HepG2 (cell line): Measurements from ENCODE around the gene ZDHHC14. TPM values are rescaled to one million over a fixed set of nuclear protein-coding genes. Genes with fewer than 3 reads are reported as not detected.

Source experiments
- ATAC-seq: fragments of 200-7000 bp; cut with Tn5 transposase; 3 replicates; pipeline ENCODE4 v1.9.1; 2020; ENCODE audit warnings: mild to moderate bottlenecking, moderate library complexity
- BruUV-seq: library from RNA; stranded (reverse); fragments of 400-500 nt; replicated peaks from 2 replicates; lab custom pipeline; 2021; lab: Mats Ljungman, UMichigan
- CTCF ChIA-PET: fragments of 300-600 bp; formaldehyde crosslinking; extraction: SDS; loops from one replicate; lab custom pipeline; 2021; ENCODE audit warnings: low total read pairs, inconsistent platforms, low intra/inter-chr PET ratio; lab: Yijun Ruan, JAX
- POLR2A ChIA-PET: fragments of 350-600 bp; sonication (Branson Sonifier 250); formaldehyde crosslinking; loops from one replicate; lab custom pipeline; 2020; ENCODE audit warnings: antibody characterized with exemption, inconsistent platforms; lab: Yijun Ruan, JAX
- DNase-seq: peaks from one replicate; pipeline ENCODE4 v3.0.0-alpha.2; 2015; ENCODE audit warnings: low spot score
- FAIRE-seq: peaks from 3 replicates; lab custom pipeline; 2011; peaks lifted over from hg19 to GRCh38; lab: Jason Lieb, UNC
- H2AFZ ChIP-seq: one replicate; pipeline ENCODE4 v1.6.1; 2011; ENCODE audit warnings: low read length, inconsistent platforms
- H3K27ac ChIP-seq: fragments of 300-600 bp; 3 replicates; pipeline ENCODE4 v1.8.0; 2011; ENCODE audit warnings: mixed run types, mild to moderate bottlenecking, mixed read lengths, low read length, inconsistent platforms; ENCODE audit not compliant: insufficient read depth; ENCODE audit errors: extremely low read length
- H3K27me3 ChIP-seq, 2 experiments: fragments of 200-600 bp in 1 of 2; 2 replicates in 1 of 2; 3 replicates in 1 of 2; pipeline versions ENCODE4 v1.6.0 to v1.8.0; 2011; ENCODE audit warnings: low read length in 2 of 2, mild to moderate bottlenecking in 2 of 2, moderate library complexity in 2 of 2, inconsistent platforms in 1 of 2; ENCODE audit not compliant: insufficient read depth in 2 of 2, control insufficient read depth in 1 of 2
- H3K36me3 ChIP-seq, 2 experiments: fragments of 200-600 bp in 1 of 2; replicated peaks in 1 of 2; 2 replicates in 1 of 2; 3 replicates in 1 of 2; pipeline versions ENCODE4 v1.5.1 to v1.8.0; 2011; ENCODE audit warnings: low read length in 2 of 2, inconsistent platforms in 1 of 2; ENCODE audit not compliant: insufficient read depth in 2 of 2, control insufficient read depth in 1 of 2
- H3K4me1 ChIP-seq: 2 replicates; pipeline ENCODE4 v1.5.1; 2012; ENCODE audit warnings: low read length, inconsistent platforms; ENCODE audit not compliant: insufficient read depth
- H3K4me2 ChIP-seq: 2 replicates; pipeline ENCODE4 v1.6.0; 2011; ENCODE audit warnings: low read depth, low read length, inconsistent platforms
- H3K4me3 ChIP-seq, 3 experiments: fragments of 200-600 bp in 1 of 3; sonication (generic), shearing (Covaris generic) in 1 of 3; replicated peaks in 1 of 3; 2 replicates each; pipeline ENCODE4 v1.5.1; 2011 to 2016; ENCODE audit warnings: low read length in 3 of 3, inconsistent platforms in 2 of 3, low read depth in 2 of 3, mild to moderate bottlenecking in 2 of 3, control low read depth in 1 of 3, mixed read lengths in 1 of 3; ENCODE audit not compliant: insufficient read depth in 1 of 3
- H3K79me2 ChIP-seq: one replicate; pipeline ENCODE4 v1.6.1; 2011; ENCODE audit warnings: low read length, inconsistent platforms; ENCODE audit not compliant: insufficient read depth
- H3K9ac ChIP-seq: 2 replicates; pipeline ENCODE4 v1.6.0; 2011; ENCODE audit warnings: mild to moderate bottlenecking, low read depth, low read length, inconsistent platforms; ENCODE audit not compliant: insufficient read depth
- H3K9me3 ChIP-seq: 2 replicates; pipeline ENCODE4 v1.5.1; 2012; ENCODE audit warnings: mild to moderate bottlenecking, low read length
- H4K20me1 ChIP-seq: 2 replicates; pipeline ENCODE4 v1.6.0; 2011; ENCODE audit warnings: inconsistent platforms, mild to moderate bottlenecking, low read length, moderate library complexity; ENCODE audit not compliant: insufficient read depth
- KLF13 ChIP-seq: sonication (generic); formaldehyde crosslinking; IDR thresholded peaks from 2 replicates; pipeline ENCODE4 v1.4.0; 2020; ENCODE audit warnings: mild to moderate bottlenecking, missing genetic modification reagents
- WGBS: methylation state at CpG from one replicate; pipeline ENCODE4 v1.1.6; 2017; ENCODE audit warnings: low lambda C conversion rate; 5-methylcytosine and 5-hydroxymethylcytosine counted together
- in situ Hi-C: cut with HindIII; loops from 2 replicates; pipeline ENCODE4 v1.10.0; 2017; ENCODE audit warnings: low pct_unique_long_range_greater_than_20kb; ENCODE audit not compliant: extremely low pct_ligation_motif_present
- intact Hi-C: fragments of 100-400 bp; cut with micrococcal nuclease; formaldehyde crosslinking; loops from one replicate; pipeline ENCODE4 v1.10.0; 2022; ENCODE audit not compliant: unreplicated experiment
- polyA plus RNA-seq, 8 experiments: library from polyadenylated mRNA; depleted of rRNA in 3 of 8; stranded (reverse) in 7 of 8; unstranded in 1 of 8; fragments of >200 nt; fragmentation: Illumina TruSeq in 4 of 8; extraction: Trizol in 4 of 8; gene quantifications; 2 replicates each; pipeline versions ENCODE4 v1.2.1 to v1.2.3, GENCODE V29; 2011 to 2016; ENCODE audit warnings: low read depth in 4 of 8, missing spikeins in 1 of 8, mixed read lengths in 1 of 8; ENCODE audit not compliant: insufficient read depth in 1 of 8
- total RNA-seq, 5 experiments: library from RNA; depleted of rRNA; stranded (reverse); fragments of >200 nt; fragmentation: Illumina TruSeq; extraction: Trizol; gene quantifications; 2 replicates each; pipeline ENCODE4 v1.2.3, GENCODE V29; 2016; ENCODE audit warnings: low read depth in 1 of 5
- TF ChIP-seq, protein P1 (sequence below): IDR thresholded peaks from 2 replicates; pipeline ENCODE4 v1.6.1; 2016; ENCODE audit warnings: low read depth, missing genetic modification reagents, missing compliant biosample characterization
- TF ChIP-seq, protein P2 (sequence below): fragments of 450-650 bp; IDR thresholded peaks from 2 replicates; pipeline ENCODE4 v1.6.1; 2016

Gene ZDHHC14
- total and polyA plus RNA-seq, 2 of the 13 experiments (the other 11 are each of a cell fraction or from before 2014, with no cell fraction given) = 3.7 to 9.5 TPM

DNA sequence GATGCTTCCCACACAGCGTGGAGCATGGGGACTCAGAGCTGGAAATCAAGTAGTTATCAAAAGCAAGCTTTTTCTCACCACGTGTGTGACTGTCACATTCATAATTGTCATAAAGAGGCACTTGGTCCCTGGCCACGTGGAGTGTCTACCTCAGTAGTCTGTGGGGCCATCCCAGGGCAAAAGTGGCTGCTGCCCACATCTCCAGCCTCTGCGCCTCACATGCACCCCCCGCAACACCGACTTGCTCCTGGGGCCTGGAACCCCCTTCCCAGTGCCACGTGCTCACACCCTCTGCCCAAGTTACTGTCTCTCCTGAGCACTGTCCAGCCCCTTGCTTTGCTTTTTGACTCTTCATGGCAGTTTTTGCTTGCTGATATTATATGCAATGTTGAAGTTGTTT is 308.9 kb downstream of the ZDHHC14 start:
- Histone ChIP-seq H3K36me3 (no peaks in the 10 kb centered on the region), H3K4me3 (no peak overlapping the region), H3K27ac (no peak overlapping the region), H3K79me2 (no peaks in the 10 kb centered on the region), H3K9me3 (no peaks in the 10 kb centered on the region), H3K9ac (no peak overlapping the region), H4K20me1 (no peaks in the 10 kb centered on the region), H2AFZ (no peak overlapping the region), H3K4me2 (no peak overlapping the region), H3K27me3 (peaks cover 5 to 56% of the 10 kb centered on the region in 2 experiments; a peak in 4 of 5 replicates), H3K4me1 (no peaks in the 10 kb centered on the region)
- intact Hi-C loops = no loop called here
- 16% methylated on average over 5 of the region's 7 CpGs for WGBS
- TF ChIP-seq, protein P1, sequence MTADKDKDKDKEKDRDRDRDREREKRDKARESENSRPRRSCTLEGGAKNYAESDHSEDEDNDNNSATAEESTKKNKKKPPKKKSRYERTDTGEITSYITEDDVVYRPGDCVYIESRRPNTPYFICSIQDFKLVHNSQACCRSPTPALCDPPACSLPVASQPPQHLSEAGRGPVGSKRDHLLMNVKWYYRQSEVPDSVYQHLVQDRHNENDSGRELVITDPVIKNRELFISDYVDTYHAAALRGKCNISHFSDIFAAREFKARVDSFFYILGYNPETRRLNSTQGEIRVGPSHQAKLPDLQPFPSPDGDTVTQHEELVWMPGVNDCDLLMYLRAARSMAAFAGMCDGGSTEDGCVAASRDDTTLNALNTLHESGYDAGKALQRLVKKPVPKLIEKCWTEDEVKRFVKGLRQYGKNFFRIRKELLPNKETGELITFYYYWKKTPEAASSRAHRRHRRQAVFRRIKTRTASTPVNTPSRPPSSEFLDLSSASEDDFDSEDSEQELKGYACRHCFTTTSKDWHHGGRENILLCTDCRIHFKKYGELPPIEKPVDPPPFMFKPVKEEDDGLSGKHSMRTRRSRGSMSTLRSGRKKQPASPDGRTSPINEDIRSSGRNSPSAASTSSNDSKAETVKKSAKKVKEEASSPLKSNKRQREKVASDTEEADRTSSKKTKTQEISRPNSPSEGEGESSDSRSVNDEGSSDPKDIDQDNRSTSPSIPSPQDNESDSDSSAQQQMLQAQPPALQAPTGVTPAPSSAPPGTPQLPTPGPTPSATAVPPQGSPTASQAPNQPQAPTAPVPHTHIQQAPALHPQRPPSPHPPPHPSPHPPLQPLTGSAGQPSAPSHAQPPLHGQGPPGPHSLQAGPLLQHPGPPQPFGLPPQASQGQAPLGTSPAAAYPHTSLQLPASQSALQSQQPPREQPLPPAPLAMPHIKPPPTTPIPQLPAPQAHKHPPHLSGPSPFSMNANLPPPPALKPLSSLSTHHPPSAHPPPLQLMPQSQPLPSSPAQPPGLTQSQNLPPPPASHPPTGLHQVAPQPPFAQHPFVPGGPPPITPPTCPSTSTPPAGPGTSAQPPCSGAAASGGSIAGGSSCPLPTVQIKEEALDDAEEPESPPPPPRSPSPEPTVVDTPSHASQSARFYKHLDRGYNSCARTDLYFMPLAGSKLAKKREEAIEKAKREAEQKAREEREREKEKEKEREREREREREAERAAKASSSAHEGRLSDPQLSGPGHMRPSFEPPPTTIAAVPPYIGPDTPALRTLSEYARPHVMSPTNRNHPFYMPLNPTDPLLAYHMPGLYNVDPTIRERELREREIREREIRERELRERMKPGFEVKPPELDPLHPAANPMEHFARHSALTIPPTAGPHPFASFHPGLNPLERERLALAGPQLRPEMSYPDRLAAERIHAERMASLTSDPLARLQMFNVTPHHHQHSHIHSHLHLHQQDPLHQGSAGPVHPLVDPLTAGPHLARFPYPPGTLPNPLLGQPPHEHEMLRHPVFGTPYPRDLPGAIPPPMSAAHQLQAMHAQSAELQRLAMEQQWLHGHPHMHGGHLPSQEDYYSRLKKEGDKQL (CRISPR knock-in tag) = no peak
- TF ChIP-seq KLF13 (CRISPR knock-in tag) = no peak
- TF ChIP-seq, protein P2, sequence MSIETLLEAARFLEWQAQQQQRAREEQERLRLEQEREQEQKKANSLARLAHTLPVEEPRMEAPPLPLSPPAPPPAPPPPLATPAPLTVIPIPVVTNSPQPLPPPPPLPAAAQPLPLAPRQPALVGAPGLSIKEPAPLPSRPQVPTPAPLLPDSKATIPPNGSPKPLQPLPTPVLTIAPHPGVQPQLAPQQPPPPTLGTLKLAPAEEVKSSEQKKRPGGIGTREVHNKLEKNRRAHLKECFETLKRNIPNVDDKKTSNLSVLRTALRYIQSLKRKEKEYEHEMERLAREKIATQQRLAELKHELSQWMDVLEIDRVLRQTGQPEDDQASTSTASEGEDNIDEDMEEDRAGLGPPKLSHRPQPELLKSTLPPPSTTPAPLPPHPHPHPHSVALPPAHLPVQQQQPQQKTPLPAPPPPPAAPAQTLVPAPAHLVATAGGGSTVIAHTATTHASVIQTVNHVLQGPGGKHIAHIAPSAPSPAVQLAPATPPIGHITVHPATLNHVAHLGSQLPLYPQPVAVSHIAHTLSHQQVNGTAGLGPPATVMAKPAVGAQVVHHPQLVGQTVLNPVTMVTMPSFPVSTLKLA = peak; percentile 66
- BruUV-seq = no TSS peak
- no peak for FAIRE-seq
- in situ Hi-C loops = no loop called here
- no peak for DNase-seq
- ATAC-seq = no peak
- POLR2A ChIA-PET = no interaction called here
- CTCF ChIA-PET = no interaction called here
